Large intestine (tissue), 12 donors: Measurements from ENCODE around the gene KAZN. TPM values are rescaled to one million over a fixed set of nuclear protein-coding genes. Genes with fewer than 3 reads are reported as not detected.

Experiments used
- DNase-seq, 2 donors: peaks; one replicate each; pipeline versions ENCODE4 v3.0.0 to v3.0.0-alpha.2; 2013
- H3K27ac ChIP-seq: one replicate; pipeline ENCODE4 v1.5.1; 2013; ENCODE audit warnings: low read length
- H3K27me3 ChIP-seq: 2 replicates; pipeline ENCODE4 v1.6.1; 2013; ENCODE audit warnings: low read length; ENCODE audit not compliant: control insufficient read depth, insufficient read depth
- H3K36me3 ChIP-seq: 2 replicates; pipeline ENCODE4 v1.6.1; 2013; ENCODE audit warnings: low read length; ENCODE audit not compliant: control insufficient read depth, insufficient read depth
- H3K4me1 ChIP-seq: one replicate; pipeline ENCODE4 v1.6.1; 2013; ENCODE audit warnings: low read length; ENCODE audit not compliant: control insufficient read depth, insufficient read depth
- H3K4me3 ChIP-seq: one replicate; pipeline ENCODE4 v1.5.1; 2013; ENCODE audit warnings: low read length
- H3K9me3 ChIP-seq: one replicate; pipeline ENCODE4 v1.6.1; 2013; ENCODE audit warnings: mild to moderate bottlenecking, low read depth, low read length, moderate library complexity; ENCODE audit not compliant: control insufficient read depth
- WGBS: methylation state at CpG from one replicate; pipeline ENCODE4 v1.1.5; 2013; ENCODE audit warnings: low lambda C conversion rate; ENCODE audit not compliant: insufficient coverage; 5-methylcytosine and 5-hydroxymethylcytosine counted together
- long read RNA-seq, 11 donors: transcript quantifications; one replicate each; lab custom pipeline, GENCODE V29; 2026
- polyA plus RNA-seq: library from polyadenylated mRNA; unstranded; fragments of 120-200 nt; gene quantifications from one replicate; pipeline ENCODE4 v1.2.1, GENCODE V29; 2013

Gene KAZN
- 30.4 TPM for polyA plus RNA-seq
- long read RNA-seq, donor 1, partial matches to known transcripts = 0 of 1 reads
- long read RNA-seq, donor 1, other reads (novel, unspliced or antisense) = 0 of 1 reads
- long read RNA-seq, donor 2, partial matches to known transcripts = 5 of 7 reads
- long read RNA-seq, donor 2, other reads (novel, unspliced or antisense) = 0 of 7 reads
- long read RNA-seq, donor 3 = 0 reads
- long read RNA-seq, donor 4, partial matches to known transcripts = 0 of 1 reads
- long read RNA-seq, donor 4, other reads (novel, unspliced or antisense) = 0 of 1 reads
- long read RNA-seq, donor 5, partial matches to known transcripts = 0 of 1 reads
- long read RNA-seq, donor 5, other reads (novel, unspliced or antisense) = 0 of 1 reads
- long read RNA-seq, donor 6, partial matches to known transcripts = 5 of 10 reads
- long read RNA-seq, donor 6, other reads (novel, unspliced or antisense) = 0 of 10 reads
- long read RNA-seq, donor 7 = 0 reads
- long read RNA-seq, donor 8, transcript KAZN-201 (8 exons, 3,838 nt) = major isoform, 7 of 31 reads
- long read RNA-seq, donor 8, partial matches to known transcripts = 23 of 31 reads
- long read RNA-seq, donor 8, other reads (novel, unspliced or antisense) = 0 of 31 reads
- long read RNA-seq, donor 9, partial matches to known transcripts = 0 of 7 reads
- long read RNA-seq, donor 9, other reads (novel, unspliced or antisense) = 0 of 7 reads
- long read RNA-seq, donor 10, transcript KAZN-201 (8 exons, 3,838 nt) = major isoform, 9 of 9 reads
- long read RNA-seq, donor 10, partial matches to known transcripts = 0 of 9 reads
- long read RNA-seq, donor 10, other reads (novel, unspliced or antisense) = 0 of 9 reads
- long read RNA-seq, donor 11, partial matches to known transcripts = 0 of 3 reads
- long read RNA-seq, donor 11, other reads (novel, unspliced or antisense) = 0 of 3 reads

DNA sequence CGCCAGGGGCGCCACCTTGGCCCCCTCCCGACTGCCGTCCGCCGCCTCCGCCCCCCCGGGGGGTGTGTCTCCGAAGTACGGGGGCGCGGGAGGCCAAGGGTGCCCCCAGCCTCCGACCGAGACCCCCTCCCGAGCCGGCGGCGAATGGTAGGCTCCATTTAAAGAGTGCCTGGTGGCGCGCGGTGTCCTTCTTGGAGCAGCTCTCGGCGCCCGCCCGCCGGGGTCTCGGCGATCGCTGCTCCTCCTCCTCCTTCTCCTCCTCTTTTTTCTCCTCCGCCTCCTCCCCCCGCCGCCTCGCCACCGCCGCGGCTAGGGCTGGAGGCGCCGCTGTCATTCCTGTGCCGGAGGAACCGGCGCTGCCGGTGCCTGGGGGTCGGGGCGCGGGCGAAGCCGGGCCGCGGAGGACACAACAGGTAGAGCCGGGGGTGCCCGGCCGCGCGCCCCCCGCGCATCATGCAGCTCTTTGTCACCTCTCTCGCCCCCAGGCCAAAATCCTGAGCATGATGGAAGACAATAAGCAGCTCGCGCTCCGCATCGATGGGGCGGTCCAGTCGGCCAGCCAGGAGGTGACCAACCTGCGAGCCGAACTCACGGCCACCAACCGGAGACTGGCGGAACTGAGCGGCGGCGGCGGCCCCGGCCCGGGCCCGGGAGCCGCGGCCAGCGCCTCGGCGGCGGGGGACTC is at the start of gene KAZN:
TSS of gene KAZN (plus strand) at position 188 of the 685 bp plus-strand sequence.
- DNase-seq = peak in 1 of 2 donors; percentile 51
- no CpG with 5 or more reads among the region's 81 CpGs for WGBS

GRCh38 chr1:14549897-14550620 is 48.4 kb upstream of the KAZN start:
- Histone ChIP-seq H3K27ac (no peak overlapping the region), H3K9me3 (no peaks in the 10 kb centered on the region), H3K4me3 (no peak overlapping the region), H3K36me3 (no peaks in the 10 kb centered on the region), H3K4me1 (no peaks in the 10 kb centered on the region), H3K27me3 (no peaks in the 10 kb centered on the region)
- no peak for DNase-seq
- WGBS = 77% methylated on average over 1 of the region's 3 CpGs

More for the DNA sequence above, at the start of gene KAZN:
- no peaks in the 10 kb centered on the region for H3K4me1 ChIP-seq
- peak within 1 kb of the TSS; percentile 56 for H3K4me3 ChIP-seq
- H3K9me3 ChIP-seq = no peaks in the 10 kb centered on the region
- no peaks in the 10 kb centered on the region for H3K36me3 ChIP-seq
- no peak within 1 kb of the TSS for H3K27ac ChIP-seq
- H3K27me3 ChIP-seq = peaks cover 38% of the 10 kb centered on the region

- Histone ChIP-seq H3K4me1 (no peaks in the 10 kb centered on the region), H3K27me3 (no peaks in the 10 kb centered on the region), H3K4me3 (no peak overlapping the region), H3K27ac (no peak overlapping the region), H3K36me3 (no peaks in the 10 kb centered on the region), H3K9me3 (no peaks in the 10 kb centered on the region)
- DNase-seq = no peak
- WGBS = no CpG with 5 or more reads among the region's 8 CpGs
Observed at GRCh38 chr1:14551386-14551785, 47.1 kb upstream of the KAZN start.

GRCh38 chr1:14552246-14552965 is 46.1 kb upstream of the KAZN start:
- H3K36me3 ChIP-seq = no peaks in the 10 kb centered on the region
- no peaks in the 10 kb centered on the region for H3K27me3 ChIP-seq
- H3K4me3 ChIP-seq = no peak overlapping the region
- no CpG with 5 or more reads among the region's 11 CpGs for WGBS
- H3K4me1 ChIP-seq = no peaks in the 10 kb centered on the region
- H3K27ac ChIP-seq = no peak overlapping the region
- DNase-seq = no peak
- no peaks in the 10 kb centered on the region for H3K9me3 ChIP-seq

DNA sequence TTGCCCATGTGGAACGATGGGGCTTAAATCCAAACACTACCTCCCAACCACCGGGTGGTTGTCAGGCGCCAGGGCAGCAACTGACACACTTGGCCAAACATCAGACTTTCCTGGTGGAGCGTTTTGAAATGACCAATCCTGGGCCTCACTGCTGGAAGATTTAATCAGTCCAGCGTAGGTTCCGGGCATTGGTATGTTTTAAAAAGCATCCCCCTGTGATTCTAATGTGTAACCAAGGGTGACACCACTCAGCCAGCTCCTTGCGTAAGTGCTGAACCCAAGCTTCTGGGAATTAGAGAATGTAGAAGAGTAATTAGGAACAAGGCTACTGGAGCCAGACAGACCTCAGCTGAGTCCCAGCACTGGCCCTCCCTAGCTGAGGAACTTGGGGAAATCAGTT is 44.8 kb upstream of the KAZN start:
- no peaks in the 10 kb centered on the region for H3K4me1 ChIP-seq
- H3K4me3 ChIP-seq = no peak overlapping the region
- no peaks in the 10 kb centered on the region for H3K36me3 ChIP-seq
- no peaks in the 10 kb centered on the region for H3K27me3 ChIP-seq
- no peak overlapping the region for H3K27ac ChIP-seq
- no CpG with 5 or more reads among the region's 7 CpGs for WGBS
- DNase-seq = no peak
- H3K9me3 ChIP-seq = no peaks in the 10 kb centered on the region

- WGBS = no CpG with 5 or more reads among the region's 2 CpGs
- no peak for DNase-seq
- Histone ChIP-seq H3K27ac (no peak overlapping the region), H3K4me3 (no peak overlapping the region), H3K27me3 (no peaks in the 10 kb centered on the region), H3K4me1 (no peaks in the 10 kb centered on the region), H3K9me3 (no peaks in the 10 kb centered on the region), H3K36me3 (no peaks in the 10 kb centered on the region)
Observed at GRCh38 chr1:14555091-14555490, 43.4 kb upstream of the KAZN start.

- Histone ChIP-seq H3K27ac (no peak overlapping the region), H3K4me3 (no peak overlapping the region), H3K36me3 (no peaks in the 10 kb centered on the region), H3K27me3 (no peaks in the 10 kb centered on the region), H3K4me1 (no peaks in the 10 kb centered on the region), H3K9me3 (no peaks in the 10 kb centered on the region)
- no CpG with 5 or more reads among the region's 8 CpGs for WGBS
- DNase-seq = no peak
Observed at GRCh38 chr1:14561014-14561693, 37.3 kb upstream of the KAZN start.

GRCh38 chr1:14565090-14565489 is 33.4 kb upstream of the KAZN start:
- no peak overlapping the region for H3K27ac ChIP-seq
- H3K4me1 ChIP-seq = no peaks in the 10 kb centered on the region
- no peak overlapping the region for H3K4me3 ChIP-seq
- H3K27me3 ChIP-seq = no peaks in the 10 kb centered on the region
- H3K36me3 ChIP-seq = no peaks in the 10 kb centered on the region
- no peaks in the 10 kb centered on the region for H3K9me3 ChIP-seq
- no CpG with 5 or more reads among the region's 2 CpGs for WGBS
- no peak for DNase-seq

- H3K4me1 ChIP-seq = no peaks in the 10 kb centered on the region
- H3K9me3 ChIP-seq = no peaks in the 10 kb centered on the region
- no CpG with 5 or more reads among the region's 2 CpGs for WGBS
- no peak overlapping the region for H3K4me3 ChIP-seq
- no peaks in the 10 kb centered on the region for H3K27me3 ChIP-seq
- no peak for DNase-seq
- H3K36me3 ChIP-seq = no peaks in the 10 kb centered on the region
- no peak overlapping the region for H3K27ac ChIP-seq
Observed at GRCh38 chr1:14567056-14567455, 31.4 kb upstream of the KAZN start.
